WTC11 (cell line): ENCODE data around the gene ASL. TPM values are rescaled to one million over a fixed set of nuclear protein-coding genes. Genes with fewer than 3 reads are reported as not detected.

Experiments used
- ATF3 ChIP-seq: sonication (generic); formaldehyde crosslinking; conservative IDR thresholded peaks from 2 replicates; pipeline ENCODE4 v1.8.1; 2022; ENCODE audit warnings: mild to moderate bottlenecking, missing genetic modification reagents
- CREM ChIP-seq: sonication (generic); formaldehyde crosslinking; IDR thresholded peaks from 2 replicates; pipeline ENCODE4 v1.8.1; 2022; ENCODE audit warnings: mild to moderate bottlenecking, missing genetic modification reagents, moderate library complexity
- CTCF ChIP-seq: fragments of 200-600 bp; IDR thresholded peaks from 2 replicates; pipeline ENCODE4 v1.8.0; 2022; ENCODE audit warnings: antibody characterized with exemption
- E2F4 ChIP-seq: sonication (generic); formaldehyde crosslinking; IDR thresholded peaks from 2 replicates; pipeline ENCODE4 v1.8.1; 2022; ENCODE audit warnings: low read depth, mild to moderate bottlenecking, moderate library complexity, missing genetic modification reagents, borderline replicate concordance
- FOXP4 ChIP-seq: sonication (generic); formaldehyde crosslinking; IDR thresholded peaks from 2 replicates; pipeline ENCODE4 v1.8.0; 2022; ENCODE audit warnings: mild to moderate bottlenecking, missing genetic modification reagents
- GRHL2 ChIP-seq: fragments of 250-450 bp; sonication (Bioruptor Pico); IDR thresholded peaks from 2 replicates; pipeline ENCODE4 v1.8.0; 2022; ENCODE audit warnings: mild to moderate bottlenecking, moderate library complexity; ENCODE audit not compliant: insufficient replicate concordance, severe bottlenecking
- JUN ChIP-seq: sonication (generic); formaldehyde crosslinking; IDR thresholded peaks from 2 replicates; pipeline ENCODE4 v1.8.0; 2023; ENCODE audit warnings: mild to moderate bottlenecking, missing genetic modification reagents
- KAT7 ChIP-seq: sonication (generic); formaldehyde crosslinking; IDR thresholded peaks from 2 replicates; pipeline ENCODE4 v1.8.1; 2023; ENCODE audit warnings: missing genetic modification reagents, mild to moderate bottlenecking, borderline replicate concordance
- MAX ChIP-seq: sonication (generic); formaldehyde crosslinking; IDR thresholded peaks from 2 replicates; pipeline ENCODE4 v1.8.0; 2022; ENCODE audit warnings: mild to moderate bottlenecking, missing genetic modification reagents
- MLX ChIP-seq: sonication (generic); formaldehyde crosslinking; IDR thresholded peaks from 2 replicates; pipeline ENCODE4 v1.8.1; 2023; ENCODE audit warnings: mild to moderate bottlenecking, missing genetic modification reagents, moderate library complexity
- MYBL2 ChIP-seq: sonication (generic); formaldehyde crosslinking; IDR thresholded peaks from 2 replicates; pipeline ENCODE4 v1.8.1; 2023; ENCODE audit warnings: mild to moderate bottlenecking, moderate library complexity, missing genetic modification reagents
- NFE2L1 ChIP-seq: sonication (generic); formaldehyde crosslinking; IDR thresholded peaks from 2 replicates; pipeline ENCODE4 v1.8.1; 2023; ENCODE audit warnings: missing genetic modification reagents
- OVOL2 ChIP-seq: fragments of 250-450 bp; sonication (Bioruptor Pico); IDR thresholded peaks from 2 replicates; pipeline ENCODE4 v1.9.0; 2021; ENCODE audit warnings: mild to moderate bottlenecking, borderline replicate concordance
- STAT6 ChIP-seq: sonication (generic); formaldehyde crosslinking; conservative IDR thresholded peaks from 2 replicates; pipeline ENCODE4 v1.8.1; 2023; ENCODE audit warnings: mild to moderate bottlenecking, low read depth, missing genetic modification reagents, moderate library complexity
- TCF7 ChIP-seq: sonication (generic); formaldehyde crosslinking; IDR thresholded peaks from 2 replicates; pipeline ENCODE4 v1.8.0; 2022; ENCODE audit warnings: mild to moderate bottlenecking, low read depth, missing genetic modification reagents, moderate library complexity
- TEAD4 ChIP-seq: sonication (generic); formaldehyde crosslinking; IDR thresholded peaks from 2 replicates; pipeline ENCODE4 v1.8.0; 2022; ENCODE audit warnings: mild to moderate bottlenecking, missing genetic modification reagents
- TP53 ChIP-seq: sonication (generic); formaldehyde crosslinking; IDR thresholded peaks from 2 replicates; pipeline ENCODE4 v1.8.1; 2023; ENCODE audit warnings: mild to moderate bottlenecking, missing genetic modification reagents
- ZNF219 ChIP-seq: sonication (generic); formaldehyde crosslinking; IDR thresholded peaks from 2 replicates; pipeline ENCODE4 v1.8.0; 2023; ENCODE audit warnings: missing genetic modification reagents, mild to moderate bottlenecking, borderline replicate concordance
- ZNF263 ChIP-seq: sonication (generic); formaldehyde crosslinking; IDR thresholded peaks from 2 replicates; pipeline ENCODE4 v1.8.1; 2022; ENCODE audit warnings: low read depth, mild to moderate bottlenecking, moderate library complexity, missing genetic modification reagents
- ZNF416 ChIP-seq: fragments of 250-450 bp; sonication (Bioruptor Pico); IDR thresholded peaks from 2 replicates; pipeline ENCODE4 v1.9.0; 2021; ENCODE audit warnings: mild to moderate bottlenecking, inconsistent platforms
- ZNF512 ChIP-seq: sonication (generic); formaldehyde crosslinking; IDR thresholded peaks from 2 replicates; pipeline ENCODE4 v1.8.1; 2022; ENCODE audit warnings: missing genetic modification reagents, borderline replicate concordance
- ZNF532 ChIP-seq: fragments of 250-450 bp; sonication (Bioruptor Pico); IDR thresholded peaks from 2 replicates; pipeline ENCODE4 v1.9.0; 2021; ENCODE audit warnings: mild to moderate bottlenecking, borderline replicate concordance
- total RNA-seq: library from RNA; stranded (reverse); gene quantifications from 3 replicates; pipeline ENCODE4 v1.2.3, GENCODE V29; 2021

ASL gene
- total RNA-seq, 1 experiment from 2014 or later, result 31.9 TPM

- TF ChIP-seq ZNF532 (CRISPR knock-in tag), result no peak
- TF ChIP-seq ZNF416 (CRISPR knock-in tag), result peak; percentile 56; the same call in 1 of the 2 replicates
- no peak for TF ChIP-seq ZNF512 (CRISPR knock-in tag)
- TF ChIP-seq GRHL2, result no peak
- TF ChIP-seq ZNF219 (CRISPR knock-in tag), result no peak
- no peak for TF ChIP-seq OVOL2 (CRISPR knock-in tag)
- no peak for TF ChIP-seq TCF7 (CRISPR knock-in tag)
- 0 out of 2 replicates have a peak, but pooled peaks have one; percentile 7 for TF ChIP-seq NFE2L1 (CRISPR knock-in tag)
- TF ChIP-seq CTCF, result no peak
- no peak for TF ChIP-seq JUN
- TF ChIP-seq KAT7 (CRISPR knock-in tag), result peak; percentile 94
- peak; percentile 74 for TF ChIP-seq MAX (CRISPR knock-in tag)
- TF ChIP-seq MLX, result no peak
- TF ChIP-seq FOXP4, result peak; percentile 75
- TF ChIP-seq TEAD4 (CRISPR knock-in tag), result no peak
- no peak for TF ChIP-seq STAT6 (CRISPR knock-in tag)
- no peak for TF ChIP-seq ATF3 (CRISPR knock-in tag)
- peak; percentile 59; the same call in 1 of the 2 replicates for TF ChIP-seq E2F4 (CRISPR knock-in tag)
- no peak for TF ChIP-seq TP53 (CRISPR knock-in tag)
- TF ChIP-seq MYBL2 (CRISPR knock-in tag), result peak; percentile 79; the same call in 1 of the 2 replicates
- no peak for TF ChIP-seq ZNF263 (CRISPR knock-in tag)
- TF ChIP-seq CREM (CRISPR knock-in tag), result no peak; the same call in 1 of the 2 replicates
These were observed at the start of gene ASL (continued) for GRCh38 chr7:66075590-66076461.
